Nephron progenitor cell (in vitro differentiated cells): Measurements from ENCODE around the gene LRP1B.

Experiments used
- DNase-seq: peaks from one replicate; pipeline ENCODE4 v3.0.0; 2021
- H3K27ac Mint-ChIP-seq: 2 replicates; pipeline ENCODE4 v1.8.0; 2021; ENCODE audit warnings: mild to moderate bottlenecking, moderate library complexity, mixed read lengths
- H3K27me3 Mint-ChIP-seq: 2 replicates; pipeline ENCODE4 v1.8.0; 2021; ENCODE audit warnings: mild to moderate bottlenecking, low read depth, mixed read lengths; ENCODE audit not compliant: poor library complexity
- H3K36me3 Mint-ChIP-seq: 2 replicates; pipeline ENCODE4 v1.8.0; 2021; ENCODE audit warnings: low read depth, mixed read lengths
- H3K4me1 Mint-ChIP-seq: 2 replicates; pipeline ENCODE4 v1.8.0; 2021; ENCODE audit warnings: mixed read lengths
- H3K4me3 Mint-ChIP-seq: 2 replicates; pipeline ENCODE4 v1.8.0; 2021; ENCODE audit warnings: mild to moderate bottlenecking, moderate library complexity, mixed read lengths
- H3K9me3 Mint-ChIP-seq: 2 replicates; pipeline ENCODE4 v1.8.0; 2021; ENCODE audit warnings: mild to moderate bottlenecking, moderate library complexity, mixed read lengths
- TF ChIP-seq, protein P1 (sequence below): fragments of 200-600 bp; sonication (generic); IDR thresholded peaks from 2 replicates; pipeline ENCODE4 v1.5.0; 2021; ENCODE audit warnings: antibody characterized with exemption

LRP1B gene

DNA sequence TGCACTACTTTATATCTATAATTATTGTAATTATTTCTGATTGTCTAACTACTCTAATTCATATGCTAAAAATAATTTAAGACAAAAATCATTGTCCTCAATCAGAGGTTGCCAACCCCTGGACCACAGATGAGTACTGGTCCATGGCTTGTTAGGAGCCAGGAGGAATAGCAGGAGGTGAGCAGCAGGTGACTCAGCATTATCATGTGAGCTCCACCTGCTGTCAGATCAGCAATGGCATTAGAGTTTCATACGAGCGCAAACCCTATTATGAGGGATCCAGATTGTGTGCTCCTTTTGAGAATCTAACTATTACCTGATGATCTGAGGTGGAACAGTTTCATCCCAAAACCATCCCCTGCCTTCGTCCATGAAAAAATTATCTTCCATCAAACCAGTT lies 1434.4 kb downstream of the LRP1B start:
- no peak overlapping the region for H3K4me3 Mint-ChIP-seq
- DNase-seq, result no peak
- H3K27me3 Mint-ChIP-seq, result no peaks in the 10 kb centered on the region
- TF ChIP-seq, protein P1, sequence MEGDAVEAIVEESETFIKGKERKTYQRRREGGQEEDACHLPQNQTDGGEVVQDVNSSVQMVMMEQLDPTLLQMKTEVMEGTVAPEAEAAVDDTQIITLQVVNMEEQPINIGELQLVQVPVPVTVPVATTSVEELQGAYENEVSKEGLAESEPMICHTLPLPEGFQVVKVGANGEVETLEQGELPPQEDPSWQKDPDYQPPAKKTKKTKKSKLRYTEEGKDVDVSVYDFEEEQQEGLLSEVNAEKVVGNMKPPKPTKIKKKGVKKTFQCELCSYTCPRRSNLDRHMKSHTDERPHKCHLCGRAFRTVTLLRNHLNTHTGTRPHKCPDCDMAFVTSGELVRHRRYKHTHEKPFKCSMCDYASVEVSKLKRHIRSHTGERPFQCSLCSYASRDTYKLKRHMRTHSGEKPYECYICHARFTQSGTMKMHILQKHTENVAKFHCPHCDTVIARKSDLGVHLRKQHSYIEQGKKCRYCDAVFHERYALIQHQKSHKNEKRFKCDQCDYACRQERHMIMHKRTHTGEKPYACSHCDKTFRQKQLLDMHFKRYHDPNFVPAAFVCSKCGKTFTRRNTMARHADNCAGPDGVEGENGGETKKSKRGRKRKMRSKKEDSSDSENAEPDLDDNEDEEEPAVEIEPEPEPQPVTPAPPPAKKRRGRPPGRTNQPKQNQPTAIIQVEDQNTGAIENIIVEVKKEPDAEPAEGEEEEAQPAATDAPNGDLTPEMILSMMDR, result no peak
- H3K9me3 Mint-ChIP-seq, result no peaks in the 10 kb centered on the region
- H3K27ac Mint-ChIP-seq, result no peak overlapping the region
- H3K36me3 Mint-ChIP-seq, result no peaks in the 10 kb centered on the region
- H3K4me1 Mint-ChIP-seq, result no peaks in the 10 kb centered on the region

- no peaks in the 10 kb centered on the region for H3K36me3 Mint-ChIP-seq
- no peak overlapping the region for H3K4me3 Mint-ChIP-seq
- no peaks in the 10 kb centered on the region for H3K9me3 Mint-ChIP-seq
- H3K27me3 Mint-ChIP-seq, result no peaks in the 10 kb centered on the region
- no peak for DNase-seq
- no peak overlapping the region for H3K27ac Mint-ChIP-seq
- TF ChIP-seq, protein P1, result no peak
- H3K4me1 Mint-ChIP-seq, result no peaks in the 10 kb centered on the region
These were observed 1435.7 kb downstream of the LRP1B start for GRCh38 chr2:140695155-140695554.

DNA sequence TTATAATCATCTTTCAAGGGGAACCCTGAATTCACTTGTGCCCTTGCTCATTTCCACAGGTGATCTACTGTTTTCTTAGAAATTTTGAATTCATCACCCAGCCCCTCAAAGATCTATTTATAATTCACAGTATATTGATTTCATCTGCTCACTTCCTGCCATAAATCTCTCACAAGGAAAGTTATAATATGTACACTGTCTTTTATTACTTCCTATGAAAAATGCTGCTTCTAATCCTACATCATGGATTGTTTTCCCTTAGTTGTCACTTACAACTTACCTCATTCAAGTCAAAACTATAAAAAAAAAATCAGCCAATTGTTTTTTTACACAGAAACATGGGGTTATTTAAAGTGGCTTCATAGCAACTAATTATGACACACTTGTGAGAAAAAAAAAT lies 1443.0 kb downstream of the LRP1B start:
- no peaks in the 10 kb centered on the region for H3K27me3 Mint-ChIP-seq
- H3K27ac Mint-ChIP-seq, result no peak overlapping the region
- H3K9me3 Mint-ChIP-seq, result no peaks in the 10 kb centered on the region
- H3K4me3 Mint-ChIP-seq, result no peak overlapping the region
- TF ChIP-seq, protein P1, result no peak
- no peak for DNase-seq
- H3K4me1 Mint-ChIP-seq, result no peaks in the 10 kb centered on the region
- no peaks in the 10 kb centered on the region for H3K36me3 Mint-ChIP-seq

DNA sequence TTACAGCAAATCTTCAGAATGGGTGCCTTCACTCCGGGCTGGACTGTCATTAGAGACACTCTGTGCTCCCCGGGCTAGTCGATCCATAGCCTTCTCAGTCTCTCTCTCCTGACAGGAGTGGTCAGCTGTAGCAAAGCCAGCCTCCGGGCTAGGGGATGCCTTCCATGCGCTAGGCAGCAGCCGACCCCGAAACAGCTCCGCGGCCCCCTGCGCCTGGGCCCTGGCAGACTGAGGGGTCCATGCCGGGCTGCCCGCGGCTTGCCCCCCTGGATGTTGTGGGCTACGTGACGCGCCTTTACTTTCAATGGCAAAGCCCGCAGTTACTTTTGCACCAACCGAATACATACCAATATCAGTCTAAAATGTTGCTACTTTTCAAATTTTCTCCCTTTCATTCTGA lies 1447.2 kb downstream of the LRP1B start:
- DNase-seq, result no peak
- H3K9me3 Mint-ChIP-seq, result no peaks in the 10 kb centered on the region
- no peak overlapping the region for H3K4me3 Mint-ChIP-seq

DNA sequence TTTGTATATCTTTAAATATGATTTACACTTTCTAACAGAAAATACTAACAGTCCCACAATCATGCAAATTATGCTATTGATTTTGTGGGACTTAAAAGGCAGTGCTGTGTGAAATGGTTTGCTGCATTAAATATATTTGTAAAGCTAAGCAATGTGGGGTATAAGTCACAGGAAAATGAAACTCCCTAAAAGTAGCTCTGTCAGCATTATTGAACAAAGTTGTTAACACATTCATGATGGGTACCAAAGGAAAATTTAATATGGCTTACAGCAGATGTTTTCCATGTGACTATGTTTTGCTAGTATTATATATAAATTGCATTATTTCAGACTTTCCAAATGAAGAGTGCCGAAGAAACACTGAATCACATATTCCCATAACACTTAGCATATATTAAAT lies 1450.0 kb downstream of the LRP1B start:
- Mint-ChIP-seq H3K36me3 (no peaks in the 10 kb centered on the region), H3K27ac (no peak overlapping the region), H3K27me3 (no peaks in the 10 kb centered on the region), H3K9me3 (no peaks in the 10 kb centered on the region), H3K4me3 (no peak overlapping the region), H3K4me1 (peaks cover 5% of the 10 kb centered on the region)
- no peak for DNase-seq
- TF ChIP-seq, protein P1, result no peak

More for the DNA sequence above, 1447.2 kb downstream of the LRP1B start:
- TF ChIP-seq, protein P1, result no peak
- Mint-ChIP-seq H3K27ac (no peak overlapping the region), H3K36me3 (no peaks in the 10 kb centered on the region), H3K27me3 (no peaks in the 10 kb centered on the region), H3K4me1 (peaks cover 5% of the 10 kb centered on the region)

DNA sequence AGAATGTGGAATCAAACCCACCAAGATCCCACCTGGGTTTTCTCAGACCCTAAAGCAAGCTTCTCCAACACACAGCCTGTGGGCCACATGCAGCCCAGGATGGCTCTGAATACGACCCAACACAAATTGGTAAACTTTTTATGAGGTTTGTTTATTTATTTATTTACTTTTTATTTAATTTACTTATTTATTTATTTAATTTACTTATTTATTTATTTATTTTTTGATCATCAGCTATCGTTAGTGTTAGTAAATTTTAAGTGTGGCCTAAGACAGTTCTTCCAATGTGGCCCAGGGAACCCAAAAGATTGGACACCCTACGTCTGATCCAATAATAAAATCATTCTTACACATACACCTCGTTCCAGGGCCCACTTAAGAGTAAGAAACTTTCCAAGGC lies 1451.1 kb downstream of the LRP1B start:
- H3K9me3 Mint-ChIP-seq, result no peaks in the 10 kb centered on the region
- peaks cover 5% of the 10 kb centered on the region for H3K4me1 Mint-ChIP-seq
- H3K27me3 Mint-ChIP-seq, result no peaks in the 10 kb centered on the region
- H3K4me3 Mint-ChIP-seq, result no peak overlapping the region
- TF ChIP-seq, protein P1, result no peak
- H3K27ac Mint-ChIP-seq, result peak overlapping the region; percentile 5
- H3K36me3 Mint-ChIP-seq, result no peaks in the 10 kb centered on the region
- no peak for DNase-seq
